GM18505 (cell line): ENCODE results near the gene ESRRG.
"Not testable (repeated sequence)": the region's sequence is repeated elsewhere in the genome, so short reads cannot be mapped to it uniquely, and the experiment has no call there.

Source experiments
- ATAC-seq: cut with Tn5 transposase; IDR thresholded peaks from one replicate; pipeline ENCODE4 v1.9.1; 2021; ENCODE audit not compliant: unreplicated experiment
- POLR2A ChIP-seq: IDR thresholded peaks from 4 replicates; pipeline ENCODE4 v1.6.1; 2011; ENCODE audit warnings: borderline replicate concordance; ENCODE audit not compliant: insufficient read depth, insufficient read length; ENCODE audit errors: extremely low read depth

Gene ESRRG

GRCh38 chr1:216722821-216723220, 408 bp downstream of the ESRRG start:
- ATAC-seq: no peak
- TF ChIP-seq POLR2A: no peak

DNA sequence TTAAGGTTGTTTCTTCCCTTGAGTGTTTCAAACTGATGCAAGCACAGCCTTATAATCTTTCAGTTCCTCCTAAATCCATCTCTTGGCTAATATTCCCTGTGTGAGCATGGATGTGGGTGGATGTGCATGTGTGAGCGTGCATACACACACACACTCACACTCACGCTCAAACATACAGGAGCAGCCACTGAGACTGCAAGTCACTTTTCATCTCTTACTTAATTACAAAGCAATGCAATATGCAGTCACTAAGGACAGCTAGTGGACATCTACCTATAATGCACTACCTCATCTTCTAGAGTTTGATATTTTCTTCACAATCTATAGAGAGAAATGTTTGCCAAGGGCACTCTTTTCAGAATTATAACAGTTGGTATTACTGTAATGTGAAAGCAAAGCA, 1.4 kb downstream of the ESRRG start:
- no peak for ATAC-seq
- TF ChIP-seq POLR2A: no peak

GRCh38 chr1:216721062-216721461, 2.2 kb downstream of the ESRRG start:
- TF ChIP-seq POLR2A: no peak
- ATAC-seq: no peak

DNA sequence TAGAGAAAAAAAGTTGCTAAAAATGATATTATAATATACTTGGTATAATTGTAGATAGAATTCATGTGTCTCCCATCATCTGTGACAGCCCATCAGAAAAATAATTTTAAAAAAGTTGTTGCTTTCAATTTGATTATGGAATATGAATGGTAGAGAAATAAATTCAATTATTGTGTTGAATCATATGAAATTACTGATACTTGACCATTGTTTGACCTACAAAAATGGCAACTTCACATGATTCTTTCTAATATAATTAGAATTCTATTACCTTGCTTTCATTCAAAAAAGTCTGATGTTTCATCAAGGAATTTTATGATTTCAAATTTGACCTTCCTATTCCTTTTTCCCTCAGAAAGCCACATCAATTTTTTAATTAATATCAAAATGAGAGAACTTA, 11.5 kb downstream of the ESRRG start:
- TF ChIP-seq POLR2A: no peak
- no peak for ATAC-seq

DNA sequence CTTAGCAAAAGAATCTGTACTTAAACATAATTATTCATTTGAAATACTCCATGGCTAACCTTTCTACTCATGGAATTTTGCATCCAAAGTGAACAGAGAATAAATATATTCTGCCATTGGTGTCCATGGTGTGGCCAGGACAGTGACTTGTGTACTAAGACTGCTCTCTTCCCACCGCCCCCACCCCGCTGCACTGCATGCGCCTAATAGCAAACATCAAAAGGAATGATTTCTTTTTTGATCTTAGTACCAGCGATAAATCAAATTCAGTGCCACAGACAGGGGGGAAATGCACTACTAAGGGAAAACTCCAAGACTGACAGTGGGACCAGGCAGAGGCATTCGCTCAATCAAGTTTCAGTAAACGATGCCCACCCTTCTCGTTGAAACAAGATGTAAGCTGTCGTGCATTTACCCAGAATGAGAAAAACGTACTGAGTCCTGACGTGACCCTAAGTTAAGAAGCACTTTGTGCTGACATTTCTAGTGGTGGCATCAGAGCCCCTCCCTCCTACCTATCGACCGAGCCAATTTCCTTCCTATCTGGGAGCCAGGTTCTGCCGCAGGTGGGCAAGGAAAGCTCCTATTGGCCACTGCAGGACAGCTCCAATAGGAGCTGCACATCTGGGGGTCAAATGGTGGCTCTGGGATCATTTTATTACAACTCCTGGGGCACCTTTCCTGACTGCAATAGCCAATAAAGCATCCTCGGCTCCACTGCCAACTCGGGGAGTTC, 12.5 kb downstream of the ESRRG start:
- TF ChIP-seq POLR2A: no peak
- ATAC-seq: no peak

DNA sequence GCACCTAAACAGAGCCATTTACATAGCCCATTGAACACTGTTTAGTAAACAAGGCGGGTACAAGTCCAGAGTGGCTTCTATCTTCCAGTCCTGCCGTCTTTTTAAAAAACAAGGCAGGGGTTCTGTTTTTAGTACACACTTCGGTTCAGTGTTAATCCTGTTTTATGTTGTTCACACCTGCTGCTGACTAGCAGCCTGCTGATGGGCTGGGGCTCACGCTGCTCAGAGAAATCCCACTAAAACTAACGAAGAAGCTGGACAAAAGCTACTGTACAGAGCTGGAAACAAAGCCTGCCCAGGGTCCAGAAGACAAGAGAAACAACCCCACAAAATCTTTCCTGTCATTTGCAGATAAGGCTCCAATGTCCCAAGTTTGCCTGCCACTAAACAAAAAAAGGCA, 13.2 kb downstream of the ESRRG start:
- ATAC-seq: no peak
- TF ChIP-seq POLR2A: no peak

GRCh38 chr1:216705676-216706075, 17.6 kb downstream of the ESRRG start:
- TF ChIP-seq POLR2A: no peak
- ATAC-seq: no peak

GRCh38 chr1:216704065-216704464, 19.2 kb downstream of the ESRRG start:
- not testable (repeated sequence) for ATAC-seq

GRCh38 chr1:216702170-216702569, 21.1 kb downstream of the ESRRG start:
- TF ChIP-seq POLR2A: no peak
- peak; percentile 94 for ATAC-seq

GRCh38 chr1:216700779-216701178, 22.4 kb downstream of the ESRRG start:
- TF ChIP-seq POLR2A: no peak
- no peak for ATAC-seq

DNA sequence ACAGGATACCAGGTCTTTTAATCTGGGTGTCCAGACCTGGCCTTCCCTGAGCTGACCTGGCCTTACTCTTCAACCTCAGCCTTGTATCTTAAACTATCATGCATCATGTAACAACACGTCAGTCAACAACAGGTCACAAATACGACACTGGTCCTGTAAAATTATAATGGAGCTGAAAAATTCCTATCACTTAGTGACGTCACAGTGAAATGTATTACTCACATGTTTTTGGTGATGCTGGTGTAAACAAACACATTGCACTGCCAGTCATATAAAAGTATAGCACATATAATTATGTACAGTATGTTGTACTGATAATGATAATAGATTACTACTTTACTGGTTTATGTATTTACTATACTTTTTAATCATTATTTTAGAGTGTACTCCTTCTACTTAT, 31.5 kb downstream of the ESRRG start:
- no peak for ATAC-seq

DNA sequence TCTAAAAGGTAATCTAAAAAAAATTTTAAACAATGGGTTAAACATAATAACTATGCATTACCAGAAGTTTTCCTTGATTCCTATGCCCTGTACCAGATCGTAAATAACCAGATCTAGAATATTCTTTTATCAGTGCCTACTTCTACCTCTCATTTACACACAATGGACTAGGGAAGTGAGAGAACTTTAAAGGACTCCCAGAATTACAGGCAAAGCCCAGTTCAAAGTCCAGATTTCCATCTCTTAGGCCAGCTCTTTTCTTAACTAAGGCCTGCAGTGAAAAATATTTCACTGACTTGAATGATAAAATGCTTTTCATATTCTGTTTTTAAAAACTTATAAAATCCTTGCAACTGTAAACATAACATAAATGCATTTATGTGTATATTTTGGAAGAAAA, 32.6 kb downstream of the ESRRG start:
- ATAC-seq: no peak

More for the DNA sequence above, 31.5 kb downstream of the ESRRG start:
- no peak for TF ChIP-seq POLR2A

GRCh38 chr1:216688127-216688657, 35.0 kb downstream of the ESRRG start:
- no peak for TF ChIP-seq POLR2A
- no peak for ATAC-seq

More for the DNA sequence above, 32.6 kb downstream of the ESRRG start:
- TF ChIP-seq POLR2A: no peak

- no peak for TF ChIP-seq POLR2A
- ATAC-seq: no peak
Measured at GRCh38 chr1:216686860-216687766, 36.1 kb downstream of the ESRRG start.
